Limb (tissue), 2 donors: ENCODE measurements around the gene WLS.

Experiments
- DNase-seq, 2 donors: peaks; one replicate each; pipeline ENCODE4 v3.0.0-alpha.2; 2016; ENCODE audit errors: extremely low spot score in 2 of 2

The WLS gene

DNA sequence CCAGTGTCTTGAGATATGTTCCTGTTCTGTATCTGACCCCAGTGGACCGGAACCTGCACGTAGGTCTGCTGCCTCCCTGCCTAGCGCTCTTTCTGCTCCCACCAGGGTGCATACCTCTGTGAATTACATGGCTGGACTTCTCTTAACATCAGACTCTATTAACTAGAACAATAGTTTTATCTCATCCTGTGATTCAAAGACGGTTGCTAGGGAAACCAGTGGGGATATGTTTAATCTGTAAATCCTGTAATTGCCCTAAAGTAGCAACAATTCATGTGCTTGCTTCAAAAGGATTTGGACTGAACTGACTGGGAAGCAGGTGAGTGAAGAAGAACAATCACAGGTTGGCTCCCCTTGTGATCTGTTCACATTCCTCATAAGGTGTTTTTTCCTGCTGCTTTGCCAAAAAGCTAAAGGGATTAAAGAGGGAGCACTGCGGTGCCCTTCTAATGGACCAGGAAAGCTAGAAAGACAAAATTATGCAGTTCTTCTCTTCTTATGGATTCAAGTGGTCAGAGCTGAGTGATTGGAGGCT is 129.2 kb downstream of the WLS start:
- DNase-seq, result no peak

GRCh38 chr1:68101829-68102228 is 130.5 kb downstream of the WLS start:
- DNase-seq, result no peak

GRCh38 chr1:68100571-68100970 is 131.8 kb downstream of the WLS start:
- DNase-seq, result no peak

GRCh38 chr1:68093737-68094136 is 138.6 kb downstream of the WLS start:
- no peak for DNase-seq

DNA sequence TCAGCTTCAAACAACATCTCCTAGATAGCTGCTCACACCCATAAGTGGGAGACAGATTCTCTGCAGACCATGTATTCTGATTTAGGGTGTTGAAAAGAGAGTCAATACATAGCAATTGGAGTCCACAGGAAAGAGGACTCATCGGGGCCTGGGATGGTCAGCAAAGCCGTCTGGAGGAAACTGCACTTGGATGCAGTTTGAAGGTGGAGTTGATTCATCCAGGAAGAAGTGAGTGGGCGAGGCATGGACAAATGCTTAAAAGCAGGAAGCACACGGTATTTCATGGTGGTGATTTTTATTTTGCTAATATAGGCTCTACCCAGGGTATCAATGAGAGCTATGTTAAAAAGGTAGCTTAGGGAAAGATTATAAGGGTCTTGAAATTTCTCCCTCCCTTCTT is 145.1 kb downstream of the WLS start:
- no peak for DNase-seq

- no peak for DNase-seq
Observed at GRCh38 chr1:68085752-68086151, 146.6 kb downstream of the WLS start.

GRCh38 chr1:68083686-68084085 is 148.6 kb downstream of the WLS start:
- no peak for DNase-seq

GRCh38 chr1:68081775-68082283 is 150.5 kb downstream of the WLS start:
- DNase-seq, result no peak

- no peak for DNase-seq
Observed at GRCh38 chr1:68078647-68079046, 153.7 kb downstream of the WLS start.
